CD4-positive, alpha-beta T cell treated with Interleukin-6 at 100 ng/mL for 8 hours (primary cell): ENCODE results near the gene SSR1.

Source experiments
- DNase-seq: peaks from one replicate; pipeline ENCODE4 v3.0.0-alpha.2; 2020; ENCODE audit warnings: mixed read lengths, low spot score

Gene SSR1

GRCh38 chr6:7258231-7258763, 54.7 kb downstream of the SSR1 start:
- no peak for DNase-seq

GRCh38 chr6:7257521-7258230, 55.3 kb downstream of the SSR1 start:
- no peak for DNase-seq

GRCh38 chr6:7256785-7257184, 56.2 kb downstream of the SSR1 start:
- no peak for DNase-seq

DNA sequence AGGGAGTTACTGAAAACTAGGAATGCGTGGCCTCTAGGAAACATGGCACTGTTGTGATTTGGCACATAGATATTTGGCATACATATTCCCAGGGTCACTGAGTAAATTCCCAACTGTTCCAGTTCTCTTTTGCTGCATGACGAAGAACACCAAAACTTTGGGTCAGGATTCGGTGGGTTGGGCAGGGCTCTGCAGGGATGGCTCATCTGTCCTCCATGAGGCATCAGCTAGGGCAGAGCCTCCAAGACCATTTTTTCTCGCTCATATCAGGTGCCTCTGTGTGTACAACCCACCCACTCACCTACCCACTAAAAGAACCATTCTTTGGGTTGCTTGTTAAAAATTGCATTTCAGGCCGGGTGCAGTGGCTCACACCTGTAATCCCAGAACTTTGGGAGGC, 57.1 kb downstream of the SSR1 start:
- DNase-seq = no peak

- DNase-seq = no peak
Observed at GRCh38 chr6:7254980-7255835, 57.8 kb downstream of the SSR1 start.

GRCh38 chr6:7252390-7252789, 60.6 kb downstream of the SSR1 start:
- DNase-seq = no peak

DNA sequence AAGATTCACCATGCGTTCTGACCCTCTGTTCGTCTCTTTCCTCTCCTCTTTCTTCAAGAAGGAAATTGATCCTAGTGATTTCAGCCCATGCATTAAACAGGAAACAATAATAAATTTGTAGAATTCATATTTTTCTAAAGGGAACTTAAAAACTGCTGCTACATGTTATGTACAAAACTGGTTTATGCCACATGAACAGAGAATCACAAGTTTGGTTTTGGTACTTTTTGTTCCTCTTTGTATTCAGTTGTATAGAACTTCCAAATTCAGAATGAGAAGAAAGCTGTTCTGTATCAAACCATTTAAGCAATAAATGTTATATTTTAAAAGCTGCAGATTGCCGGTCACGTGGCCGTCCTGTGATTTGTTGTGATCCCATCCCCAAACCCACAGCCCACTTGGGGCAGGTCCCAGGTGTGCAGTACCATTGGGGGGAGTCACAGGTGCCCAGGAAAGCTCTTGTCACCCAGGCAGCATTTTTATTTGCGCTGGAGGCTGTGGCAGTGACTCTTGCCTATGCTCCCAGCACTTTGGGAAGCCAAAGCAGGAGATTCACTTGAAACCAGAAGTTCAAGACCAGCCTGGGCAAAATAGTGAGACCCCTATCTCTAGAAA, 61.2 kb downstream of the SSR1 start:
- no peak for DNase-seq

DNA sequence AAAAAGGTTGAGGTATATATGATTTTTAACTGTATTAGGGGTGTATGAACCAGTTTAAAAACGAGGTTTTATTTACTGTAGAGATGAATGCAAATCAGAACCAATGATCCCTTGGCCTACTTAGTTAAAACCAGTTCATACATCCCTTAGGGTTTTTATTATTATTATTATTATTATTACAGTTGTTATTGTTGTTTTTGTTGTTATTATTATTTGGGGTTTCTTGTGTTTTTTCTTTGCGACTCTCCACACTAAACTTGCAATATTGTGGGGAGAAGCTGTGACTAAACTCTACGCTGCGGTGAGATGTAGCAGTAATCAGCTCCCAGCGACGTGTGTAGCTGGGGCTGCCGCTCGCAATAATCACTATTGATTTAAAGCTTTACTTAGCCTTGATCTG, 62.2 kb downstream of the SSR1 start:
- DNase-seq = no peak

GRCh38 chr6:7249946-7250643, 62.9 kb downstream of the SSR1 start:
- DNase-seq = no peak

DNA sequence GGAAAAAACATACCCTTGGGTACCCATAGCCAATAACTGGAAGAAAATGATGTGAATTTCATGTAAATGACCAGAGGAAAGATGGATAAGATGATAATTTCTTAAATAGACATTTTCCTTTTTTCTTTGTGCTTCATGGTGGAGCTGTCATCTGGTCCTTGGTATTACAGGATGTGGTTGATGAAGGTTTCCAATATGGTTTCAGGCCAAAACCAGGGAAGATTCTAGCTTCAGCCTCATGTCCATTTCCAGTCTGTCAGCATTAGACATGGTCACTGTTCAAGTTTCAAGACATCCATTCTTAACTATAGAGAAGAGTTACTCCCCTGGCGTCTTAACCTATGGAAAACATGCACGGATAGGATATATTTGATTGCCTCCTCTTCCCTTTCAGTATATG, 63.6 kb downstream of the SSR1 start:
- no peak for DNase-seq

- DNase-seq = no peak
Observed at GRCh38 chr6:7247828-7248227, 65.2 kb downstream of the SSR1 start.

DNA sequence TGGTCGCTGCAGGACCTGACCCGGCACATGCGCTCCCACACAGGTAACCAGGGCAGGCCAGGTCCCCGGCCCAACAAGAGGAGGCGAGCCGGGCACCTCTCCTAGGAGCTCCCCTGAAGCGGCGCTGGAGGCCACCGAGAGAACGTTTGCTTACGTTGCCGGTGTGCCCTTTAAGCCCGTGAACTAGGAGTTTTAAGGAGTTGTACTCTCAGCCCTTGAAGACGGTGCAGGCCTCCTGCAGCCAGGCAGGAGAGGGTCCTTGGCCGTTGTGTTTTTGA, 65.9 kb downstream of the SSR1 start:
- DNase-seq = no peak

DNA sequence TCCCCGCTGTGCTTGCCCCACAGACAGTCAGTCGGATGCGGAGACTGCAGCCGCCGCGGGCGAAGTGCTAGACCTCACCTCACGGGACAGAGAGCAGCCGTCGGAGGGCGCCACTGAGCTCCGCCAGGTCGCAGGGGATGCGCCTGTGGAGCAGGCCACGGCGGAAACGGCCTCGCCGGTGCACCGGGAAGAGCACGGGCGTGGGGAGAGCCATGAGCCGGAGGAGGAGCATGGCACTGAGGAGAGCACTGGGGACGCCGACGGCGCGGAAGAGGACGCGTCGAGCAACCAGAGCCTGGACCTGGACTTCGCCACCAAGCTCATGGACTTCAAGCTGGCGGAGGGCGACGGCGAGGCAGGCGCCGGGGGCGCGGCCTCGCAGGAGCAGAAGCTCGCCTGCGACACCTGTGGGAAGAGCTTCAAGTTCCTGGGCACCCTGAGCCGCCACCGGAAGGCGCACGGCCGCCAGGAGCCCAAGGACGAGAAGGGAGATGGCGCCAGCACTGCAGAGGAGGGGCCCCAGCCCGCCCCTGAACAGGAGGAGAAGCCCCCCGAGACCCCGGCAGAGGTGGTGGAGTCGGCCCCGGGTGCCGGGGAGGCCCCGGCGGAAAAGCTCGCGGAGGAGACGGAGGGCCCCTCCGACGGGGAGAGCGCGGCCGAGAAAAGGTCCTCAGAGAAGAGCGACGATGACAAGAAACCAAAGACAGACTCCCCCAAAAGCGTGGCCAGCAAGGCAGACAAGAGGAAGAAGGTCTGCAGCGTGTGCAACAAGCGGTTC, 66.4 kb downstream of the SSR1 start:
- no peak for DNase-seq

GRCh38 chr6:7245668-7246393, 67.2 kb downstream of the SSR1 start:
- no peak for DNase-seq

DNA sequence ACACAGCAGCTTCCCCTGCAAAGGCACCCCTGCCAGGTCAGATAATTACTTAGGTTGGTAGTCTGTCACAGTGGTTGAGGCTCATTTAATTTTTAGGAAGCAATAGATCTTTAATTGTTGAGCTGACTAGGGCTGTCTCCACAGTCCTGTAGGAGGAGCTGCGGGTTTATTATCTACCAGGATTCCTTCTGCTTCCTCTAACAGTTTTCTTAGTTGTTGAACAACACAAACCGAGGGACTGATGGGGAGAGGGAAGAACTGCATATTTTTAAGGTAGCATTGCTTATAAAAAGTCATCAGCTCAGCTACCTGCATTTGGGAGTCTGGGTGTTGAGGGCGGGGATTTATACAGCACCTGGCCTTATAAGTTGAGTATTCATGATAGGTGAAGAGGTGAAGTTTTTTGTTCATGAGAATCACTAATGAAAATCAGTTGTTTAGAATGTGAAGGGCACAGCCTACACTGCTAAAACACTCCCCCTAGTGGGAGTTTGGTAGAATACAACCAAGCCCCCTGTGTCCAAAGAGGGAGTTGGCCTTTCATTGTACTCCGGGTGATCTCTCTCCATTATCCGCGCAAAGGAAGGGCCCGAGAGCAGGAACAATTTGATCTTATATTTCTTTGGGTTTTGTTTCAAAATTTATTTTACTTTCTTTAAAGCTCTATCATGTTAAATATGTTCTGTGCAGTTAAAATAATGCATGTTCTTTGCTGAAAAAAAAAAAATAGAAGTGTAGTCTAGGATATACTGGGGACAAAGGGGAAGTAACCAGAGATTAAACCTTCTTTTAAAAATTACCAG, 69.6 kb downstream of the SSR1 start:
- DNase-seq = peak; percentile 67

DNA sequence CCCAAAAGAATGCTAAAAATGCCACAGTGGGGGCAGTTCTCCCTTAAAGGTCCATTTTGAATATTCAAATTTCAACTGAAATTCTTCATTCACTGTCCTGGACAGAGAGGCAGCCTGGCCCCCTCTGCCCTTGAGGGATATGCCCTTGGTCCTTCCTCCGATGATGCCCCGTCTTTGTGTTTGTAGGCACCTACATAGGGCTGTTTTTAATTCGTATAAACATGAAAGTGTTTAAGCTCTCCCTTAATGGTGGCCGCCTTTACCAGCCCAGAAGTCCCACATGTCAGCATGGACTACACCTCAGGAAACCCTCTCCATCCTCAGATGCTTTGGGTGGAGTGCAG, 70.2 kb downstream of the SSR1 start:
- no peak for DNase-seq

DNA sequence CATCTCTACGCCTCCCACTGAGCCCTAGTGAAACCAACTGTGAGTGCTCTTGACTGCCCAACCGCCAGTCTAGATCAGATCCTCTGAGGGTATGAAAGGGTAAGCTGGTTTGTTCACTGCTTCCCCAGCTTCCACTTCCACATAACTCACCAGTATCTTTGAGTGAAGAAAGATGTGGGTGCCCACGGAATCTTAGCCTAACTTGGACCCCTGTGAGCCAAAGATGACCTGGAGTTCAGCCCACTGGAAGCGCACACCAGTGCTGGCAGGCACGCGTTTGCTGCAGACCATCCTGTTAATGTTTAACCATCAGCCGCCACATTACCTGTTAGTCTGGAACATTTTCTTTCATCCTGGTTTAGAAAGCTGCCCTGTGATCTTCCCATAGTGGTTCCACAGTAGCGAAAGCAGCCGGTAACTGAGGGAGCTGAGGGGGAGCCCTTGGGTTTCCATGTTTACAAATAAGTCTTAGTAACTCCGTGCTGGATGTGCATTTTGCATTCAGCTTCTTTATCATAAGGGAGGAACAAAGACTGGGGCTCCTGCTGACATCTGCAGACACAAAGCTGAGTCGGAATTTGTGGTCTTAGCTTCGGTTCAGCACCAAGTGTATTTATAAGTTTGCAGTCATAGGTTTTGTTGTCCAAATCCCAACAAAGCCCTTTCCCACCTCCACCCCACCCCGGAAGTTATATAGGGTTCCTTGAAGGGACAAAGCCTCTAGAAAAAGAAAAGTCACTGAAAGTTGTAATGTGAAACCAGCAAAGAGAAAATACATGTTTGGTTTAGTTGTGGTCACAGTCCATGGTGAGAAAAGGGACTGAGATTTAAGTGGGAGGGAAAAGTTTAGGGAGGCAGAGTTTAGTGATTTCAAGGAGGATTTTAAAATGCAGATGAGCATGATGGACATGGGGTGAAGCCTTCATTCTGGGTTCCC, 71.0 kb downstream of the SSR1 start:
- no peak for DNase-seq

GRCh38 chr6:7241160-7241559, 71.8 kb downstream of the SSR1 start:
- no peak for DNase-seq

DNA sequence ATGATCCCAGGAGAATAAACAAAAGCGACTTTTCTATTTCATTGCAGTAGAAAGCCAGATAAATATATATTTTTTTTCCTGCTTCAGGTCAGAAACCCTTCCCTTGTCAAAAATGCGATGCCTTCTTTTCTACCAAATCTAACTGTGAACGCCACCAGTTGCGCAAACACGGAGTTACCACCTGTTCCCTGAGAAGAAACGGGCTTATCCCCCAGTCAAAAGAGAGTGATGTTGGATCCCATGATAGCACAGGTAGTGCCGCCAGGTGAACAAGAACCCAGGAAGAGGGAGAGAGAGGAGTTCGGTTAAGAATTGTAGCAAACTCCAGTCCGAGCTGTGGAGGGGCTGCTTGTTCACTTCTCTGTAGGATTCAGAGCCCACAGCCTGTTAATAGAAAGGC, 72.6 kb downstream of the SSR1 start:
- DNase-seq = no peak
